ENCODE data around the gene UQCC5.

DNA sequence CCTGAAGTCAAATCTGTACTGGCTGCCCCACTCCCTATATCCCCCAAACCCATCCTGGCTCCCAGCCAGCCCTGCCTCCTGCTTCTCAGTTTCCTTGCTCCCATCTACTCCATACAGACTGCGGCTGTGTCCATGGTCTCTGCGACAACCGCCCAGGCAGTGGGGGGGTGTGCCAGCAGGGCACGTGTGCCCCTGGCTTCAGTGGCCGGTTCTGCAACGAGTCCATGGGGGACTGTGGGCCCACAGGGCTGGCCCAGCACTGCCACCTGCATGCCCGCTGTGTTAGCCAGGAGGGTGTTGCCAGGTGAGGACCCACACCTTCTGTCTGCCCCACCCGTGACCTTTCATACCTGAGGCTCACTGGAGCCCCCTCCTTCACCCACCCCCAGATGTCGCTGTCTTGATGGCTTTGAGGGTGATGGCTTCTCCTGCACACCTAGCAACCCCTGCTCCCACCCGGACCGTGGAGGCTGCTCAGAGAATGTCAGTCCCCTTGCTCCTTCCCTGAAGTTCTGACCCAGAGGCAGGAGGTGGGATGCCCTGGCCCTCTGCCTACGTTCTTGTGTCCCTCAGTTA, 26.6 kb upstream of the UQCC5 start:
- TF ChIP-seq POLR2A (IDR thresholded peaks at IDR 0.05; ENCODE audit: low read length) = no peak
- no peak for TF ChIP-seq EP300 (IDR thresholded peaks at IDR 0.05)
- TF ChIP-seq EHMT2 (IDR thresholded peaks at IDR 0.05; ENCODE audit: low read depth) = no peak
